ENCODE measurements around the gene ZNF155.

GRCh38 chr19:43997631-43998290 lies 13.8 kb downstream of the ZNF155 start:
- TF ChIP-seq CTCF (IDR thresholded peaks at IDR 0.05): no peak
- no peak for TF ChIP-seq POLR2AphosphoS5 (IDR thresholded peaks at IDR 0.05)
- TF ChIP-seq POLR2A (IDR thresholded peaks at IDR 0.05): no peak
- TF ChIP-seq EP300 (IDR thresholded peaks at IDR 0.05): no peak

Data from sigmoid colon (tissue), 4 donors.